ENCODE data around the gene CCNJL.

DNA sequence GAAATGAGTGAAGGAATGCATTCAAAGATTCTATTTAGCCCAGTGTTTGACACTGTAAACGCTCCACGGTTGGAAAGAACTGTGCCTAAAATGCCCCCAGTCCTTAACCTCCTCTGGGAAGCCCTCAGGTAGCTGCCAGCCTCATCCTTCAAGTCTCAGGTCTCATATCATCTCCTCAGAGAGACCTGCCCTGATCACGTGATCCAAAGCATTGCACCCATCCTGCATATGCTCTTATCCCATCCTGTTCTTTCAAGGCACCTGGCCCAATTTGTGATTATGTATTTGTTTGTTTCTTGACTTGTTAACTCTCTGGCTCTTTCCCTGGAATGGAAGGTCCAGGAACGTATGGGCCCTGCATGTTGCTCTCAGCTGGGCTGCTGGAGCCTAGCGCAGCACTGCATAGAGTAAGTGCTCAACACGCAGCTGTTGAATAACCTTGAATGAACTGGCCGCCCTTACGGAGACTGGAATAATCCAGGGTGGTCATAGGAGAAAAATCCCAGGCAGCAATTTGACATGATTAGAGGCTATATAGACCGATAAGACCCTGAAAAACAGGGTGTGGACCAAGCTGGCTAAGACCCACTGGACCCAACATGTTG, 49.4 kb upstream of the CCNJL start:
- TF ChIP-seq RAD21 (IDR thresholded peaks at IDR 0.05): no peak
- TF ChIP-seq, protein P1, sequence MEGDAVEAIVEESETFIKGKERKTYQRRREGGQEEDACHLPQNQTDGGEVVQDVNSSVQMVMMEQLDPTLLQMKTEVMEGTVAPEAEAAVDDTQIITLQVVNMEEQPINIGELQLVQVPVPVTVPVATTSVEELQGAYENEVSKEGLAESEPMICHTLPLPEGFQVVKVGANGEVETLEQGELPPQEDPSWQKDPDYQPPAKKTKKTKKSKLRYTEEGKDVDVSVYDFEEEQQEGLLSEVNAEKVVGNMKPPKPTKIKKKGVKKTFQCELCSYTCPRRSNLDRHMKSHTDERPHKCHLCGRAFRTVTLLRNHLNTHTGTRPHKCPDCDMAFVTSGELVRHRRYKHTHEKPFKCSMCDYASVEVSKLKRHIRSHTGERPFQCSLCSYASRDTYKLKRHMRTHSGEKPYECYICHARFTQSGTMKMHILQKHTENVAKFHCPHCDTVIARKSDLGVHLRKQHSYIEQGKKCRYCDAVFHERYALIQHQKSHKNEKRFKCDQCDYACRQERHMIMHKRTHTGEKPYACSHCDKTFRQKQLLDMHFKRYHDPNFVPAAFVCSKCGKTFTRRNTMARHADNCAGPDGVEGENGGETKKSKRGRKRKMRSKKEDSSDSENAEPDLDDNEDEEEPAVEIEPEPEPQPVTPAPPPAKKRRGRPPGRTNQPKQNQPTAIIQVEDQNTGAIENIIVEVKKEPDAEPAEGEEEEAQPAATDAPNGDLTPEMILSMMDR (IDR thresholded peaks at IDR 0.05; ENCODE audit: low read depth, low read length, missing input control): no peak
- no peak for TF ChIP-seq FOXA1 (IDR thresholded peaks at IDR 0.05)
- no peak for TF ChIP-seq HNF4G (IDR thresholded peaks at IDR 0.05)
- TF ChIP-seq, protein P2, sequence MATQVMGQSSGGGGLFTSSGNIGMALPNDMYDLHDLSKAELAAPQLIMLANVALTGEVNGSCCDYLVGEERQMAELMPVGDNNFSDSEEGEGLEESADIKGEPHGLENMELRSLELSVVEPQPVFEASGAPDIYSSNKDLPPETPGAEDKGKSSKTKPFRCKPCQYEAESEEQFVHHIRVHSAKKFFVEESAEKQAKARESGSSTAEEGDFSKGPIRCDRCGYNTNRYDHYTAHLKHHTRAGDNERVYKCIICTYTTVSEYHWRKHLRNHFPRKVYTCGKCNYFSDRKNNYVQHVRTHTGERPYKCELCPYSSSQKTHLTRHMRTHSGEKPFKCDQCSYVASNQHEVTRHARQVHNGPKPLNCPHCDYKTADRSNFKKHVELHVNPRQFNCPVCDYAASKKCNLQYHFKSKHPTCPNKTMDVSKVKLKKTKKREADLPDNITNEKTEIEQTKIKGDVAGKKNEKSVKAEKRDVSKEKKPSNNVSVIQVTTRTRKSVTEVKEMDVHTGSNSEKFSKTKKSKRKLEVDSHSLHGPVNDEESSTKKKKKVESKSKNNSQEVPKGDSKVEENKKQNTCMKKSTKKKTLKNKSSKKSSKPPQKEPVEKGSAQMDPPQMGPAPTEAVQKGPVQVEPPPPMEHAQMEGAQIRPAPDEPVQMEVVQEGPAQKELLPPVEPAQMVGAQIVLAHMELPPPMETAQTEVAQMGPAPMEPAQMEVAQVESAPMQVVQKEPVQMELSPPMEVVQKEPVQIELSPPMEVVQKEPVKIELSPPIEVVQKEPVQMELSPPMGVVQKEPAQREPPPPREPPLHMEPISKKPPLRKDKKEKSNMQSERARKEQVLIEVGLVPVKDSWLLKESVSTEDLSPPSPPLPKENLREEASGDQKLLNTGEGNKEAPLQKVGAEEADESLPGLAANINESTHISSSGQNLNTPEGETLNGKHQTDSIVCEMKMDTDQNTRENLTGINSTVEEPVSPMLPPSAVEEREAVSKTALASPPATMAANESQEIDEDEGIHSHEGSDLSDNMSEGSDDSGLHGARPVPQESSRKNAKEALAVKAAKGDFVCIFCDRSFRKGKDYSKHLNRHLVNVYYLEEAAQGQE (IDR thresholded peaks at IDR 0.05): no peak
- TF ChIP-seq JUND (IDR thresholded peaks at IDR 0.05): no peak
- TF ChIP-seq, protein P3, sequence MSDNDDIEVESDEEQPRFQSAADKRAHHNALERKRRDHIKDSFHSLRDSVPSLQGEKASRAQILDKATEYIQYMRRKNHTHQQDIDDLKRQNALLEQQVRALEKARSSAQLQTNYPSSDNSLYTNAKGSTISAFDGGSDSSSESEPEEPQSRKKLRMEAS (IDR thresholded peaks at IDR 0.05): no peak
- no peak for TF ChIP-seq EGR1 (IDR thresholded peaks at IDR 0.05; ENCODE audit: low read depth in 2 of 2)
- no peak for TF ChIP-seq RXRA (IDR thresholded peaks at IDR 0.05)
- TF ChIP-seq YY1 (IDR thresholded peaks at IDR 0.05): no peak
- TF ChIP-seq, protein P4, sequence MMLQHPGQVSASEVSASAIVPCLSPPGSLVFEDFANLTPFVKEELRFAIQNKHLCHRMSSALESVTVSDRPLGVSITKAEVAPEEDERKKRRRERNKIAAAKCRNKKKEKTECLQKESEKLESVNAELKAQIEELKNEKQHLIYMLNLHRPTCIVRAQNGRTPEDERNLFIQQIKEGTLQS (IDR thresholded peaks at IDR 0.05): no peak

All from liver (tissue), 3 donors.